ENCODE measurements around the gene CCND1. TPM values are rescaled to one million over a fixed set of nuclear protein-coding genes. Genes with fewer than 3 reads are reported as not detected.

The CCND1 gene
- total RNA-seq, 1 donor from 2014 or later = 10.5 TPM

DNA sequence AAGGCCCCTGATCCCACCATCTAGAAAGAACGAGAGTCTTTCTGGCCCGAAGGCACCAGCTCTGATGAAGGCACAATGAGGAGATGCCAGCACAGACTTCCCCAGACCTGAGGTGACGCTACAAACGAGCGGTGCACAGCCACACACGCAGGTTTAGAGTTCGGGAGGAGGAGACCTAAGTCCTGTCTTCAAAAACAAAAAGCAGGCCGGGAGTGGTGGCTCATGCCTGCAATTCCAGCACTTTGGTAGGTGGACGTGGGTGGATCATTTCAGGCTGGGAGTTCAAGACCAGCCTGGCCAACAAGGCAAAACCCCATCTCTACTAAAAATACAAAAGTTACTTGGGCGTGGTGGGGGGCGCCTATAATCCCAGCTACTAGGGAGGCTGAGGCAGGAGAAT is 24.7 kb downstream of the CCND1 start:
- CTCF ChIA-PET = no interaction called here
- Mint-ChIP-seq H3K9me3 (no peaks in the 10 kb centered on the region), H3K4me3 (no peak overlapping the region), H3K27me3 (no peaks in the 10 kb centered on the region), H3K36me3 (ENCODE audit: low read depth) (peaks cover 68% of the 10 kb centered on the region), H3K27ac (no peak overlapping the region), H3K4me1 (peaks cover 7% of the 10 kb centered on the region)
- intact Hi-C loops (cut with micrococcal nuclease) = no loop called here
- POLR2A ChIA-PET = no interaction called here
- no peak for TF ChIP-seq CTCF (IDR thresholded peaks at IDR 0.05)
- DNase-seq = no peak
- no peak for ATAC-seq (ENCODE audit: low read depth)

DNA sequence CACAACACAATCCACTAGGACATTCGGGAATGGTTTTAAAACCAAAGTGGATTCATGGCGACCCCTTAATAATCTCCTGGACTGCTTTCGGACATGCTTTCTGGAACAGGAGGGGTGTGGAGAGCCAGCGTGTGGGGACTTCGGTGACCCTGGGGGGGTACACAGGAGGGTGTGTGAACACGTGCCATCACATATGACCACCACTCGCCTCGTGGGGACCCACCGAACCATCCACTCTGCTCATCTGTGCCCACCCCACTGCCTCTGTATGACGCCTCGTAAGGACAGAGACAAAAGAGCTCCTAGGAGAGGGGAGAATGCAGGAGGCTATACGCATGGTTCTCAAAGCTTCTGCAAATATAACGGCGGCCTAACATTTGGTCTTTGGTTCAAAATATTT is 25.3 kb downstream of the CCND1 start:
- TF ChIP-seq CTCF (IDR thresholded peaks at IDR 0.05) = no peak
- Mint-ChIP-seq H3K4me1 (peaks cover 7% of the 10 kb centered on the region), H3K4me3 (no peak overlapping the region), H3K9me3 (no peaks in the 10 kb centered on the region), H3K36me3 (ENCODE audit: low read depth) (peaks cover 72% of the 10 kb centered on the region), H3K27me3 (no peaks in the 10 kb centered on the region), H3K27ac (no peak overlapping the region)
- ATAC-seq (ENCODE audit: low read depth) = no peak
- ChIA-PET POLR2A (no interaction called here), CTCF (no interaction called here)
- intact Hi-C loops (cut with micrococcal nuclease) = no loop called here
- no peak for DNase-seq

DNA sequence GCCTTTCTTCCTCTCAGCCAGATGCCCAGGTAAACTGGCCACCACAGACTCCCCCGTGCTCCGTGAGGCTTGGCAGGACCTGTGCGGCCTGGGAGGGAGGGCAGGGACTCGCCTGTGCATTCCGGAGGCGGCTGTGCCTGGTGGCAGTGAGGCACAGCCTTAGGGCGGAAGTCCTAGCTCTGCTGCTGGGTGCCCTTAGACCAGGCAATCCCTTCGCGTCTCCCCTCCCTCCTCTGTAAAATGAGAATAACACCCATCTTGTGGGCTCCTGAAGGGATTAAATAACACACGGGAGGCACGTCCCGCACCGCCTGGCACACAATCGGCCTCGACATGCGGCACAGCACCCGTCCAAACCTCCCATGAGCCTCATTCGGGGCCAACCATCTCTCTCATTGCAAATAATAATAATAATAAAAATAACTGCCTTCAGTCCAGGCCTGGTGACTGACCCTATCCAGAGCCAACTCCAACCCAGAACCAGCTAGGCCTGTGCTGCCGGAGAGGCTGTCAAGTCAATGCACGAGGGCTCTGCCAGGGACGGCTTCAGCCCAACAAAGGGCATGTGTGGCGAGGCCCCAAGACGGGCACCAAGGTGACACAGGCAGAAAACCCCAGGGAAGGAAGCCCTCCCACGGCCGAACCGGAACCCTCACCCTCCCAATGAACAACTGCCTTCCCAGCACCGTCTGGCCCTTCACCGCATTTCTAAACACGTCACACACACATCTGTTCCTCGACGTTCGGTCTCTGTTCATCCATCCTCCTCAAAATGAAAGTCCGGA is 26.0 kb downstream of the CCND1 start:
- ATAC-seq (ENCODE audit: low read depth) (no peak), DNase-seq (no peak)
- Mint-ChIP-seq H3K9me3 (no peaks in the 10 kb centered on the region), H3K27ac (no peak overlapping the region), H3K27me3 (no peaks in the 10 kb centered on the region), H3K4me3 (no peak overlapping the region), H3K36me3 (ENCODE audit: low read depth) (peaks cover 78% of the 10 kb centered on the region), H3K4me1 (peaks cover 7% of the 10 kb centered on the region)
- POLR2A ChIA-PET = no interaction called here
- TF ChIP-seq CTCF (IDR thresholded peaks at IDR 0.05) = no peak
- intact Hi-C loops (cut with micrococcal nuclease) = no loop called here
- CTCF ChIA-PET = no interaction called here

GRCh38 chr11:69667619-69668604 is 27.0 kb downstream of the CCND1 start:
- peaks cover 84% of the 10 kb centered on the region for H3K36me3 Mint-ChIP-seq (ENCODE audit: low read depth)
- no peak for DNase-seq
- ChIA-PET POLR2A (no interaction called here), CTCF (interaction anchor here (1.2 kb wide), 1 partner anchor 566 kb away, joined by 3 read pairs; no protein-coding TSS in a partner anchor)
- H3K9me3 Mint-ChIP-seq = no peaks in the 10 kb centered on the region
- intact Hi-C loops (cut with micrococcal nuclease) = no loop called here
- no peak for ATAC-seq (ENCODE audit: low read depth)
- H3K4me3 Mint-ChIP-seq = no peak overlapping the region
- no peaks in the 10 kb centered on the region for H3K27me3 Mint-ChIP-seq
- no peak overlapping the region for H3K27ac Mint-ChIP-seq
- H3K4me1 Mint-ChIP-seq = peaks cover 9% of the 10 kb centered on the region
- TF ChIP-seq CTCF (IDR thresholded peaks at IDR 0.05) = no peak

DNA sequence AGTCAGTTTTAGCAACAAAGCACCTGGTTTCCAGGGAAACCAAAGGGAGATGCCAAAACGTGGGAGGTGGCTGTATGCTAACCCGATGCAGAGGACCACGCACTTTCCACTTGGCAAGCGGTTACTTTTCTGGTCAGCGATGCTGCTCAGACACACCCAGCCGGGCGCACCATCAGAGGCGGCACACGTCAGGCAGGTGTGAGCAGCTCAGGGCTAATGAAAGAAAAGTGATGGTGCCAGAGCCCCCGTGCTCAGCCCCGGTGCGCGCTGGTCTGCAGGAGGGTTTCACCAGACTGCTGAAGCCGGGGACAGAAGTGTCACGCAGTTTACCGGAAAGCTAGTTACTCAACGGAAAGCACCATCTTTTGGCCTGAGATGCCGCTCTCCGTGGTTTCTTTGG is 28.5 kb downstream of the CCND1 start:
- Mint-ChIP-seq H3K27me3 (no peaks in the 10 kb centered on the region), H3K36me3 (ENCODE audit: low read depth) (peaks cover 74% of the 10 kb centered on the region), H3K27ac (no peak overlapping the region), H3K4me3 (no peak overlapping the region), H3K9me3 (no peaks in the 10 kb centered on the region), H3K4me1 (peaks cover 23% of the 10 kb centered on the region)
- DNase-seq = no peak
- intact Hi-C loops (cut with micrococcal nuclease) = no loop called here
- TF ChIP-seq CTCF (IDR thresholded peaks at IDR 0.05) = no peak
- ChIA-PET POLR2A (interaction anchor here (0.7 kb wide), 1 partner anchor 1456 kb away, joined by 3 read pairs; no protein-coding TSS in a partner anchor), CTCF (interaction anchor here (0.7 to 2.2 kb wide), 5 partner anchors 11 to 568 kb away, joined by 3 to 17 read pairs (median 3); no protein-coding TSS in a partner anchor)
- ATAC-seq (ENCODE audit: low read depth) = no peak

Measured in activated B cell treated with CpG ODN at 0.5 μM for 24 hours (primary cell).